NCI-H146 treated with DMSO at 0.1 percent for 48 hours (cell line): ENCODE measurements around the gene GH2.
"Not testable (repeated sequence)": the region's sequence is repeated elsewhere in the genome, so short reads cannot be mapped to it uniquely, and the experiment has no call there.

ENCODE experiments used
- DNase-seq: peaks from one replicate; lab custom pipeline; 2025; ENCODE audit not compliant: unreplicated experiment; lab: John Stamatoyannopoulos, UW

Gene GH2

DNA sequence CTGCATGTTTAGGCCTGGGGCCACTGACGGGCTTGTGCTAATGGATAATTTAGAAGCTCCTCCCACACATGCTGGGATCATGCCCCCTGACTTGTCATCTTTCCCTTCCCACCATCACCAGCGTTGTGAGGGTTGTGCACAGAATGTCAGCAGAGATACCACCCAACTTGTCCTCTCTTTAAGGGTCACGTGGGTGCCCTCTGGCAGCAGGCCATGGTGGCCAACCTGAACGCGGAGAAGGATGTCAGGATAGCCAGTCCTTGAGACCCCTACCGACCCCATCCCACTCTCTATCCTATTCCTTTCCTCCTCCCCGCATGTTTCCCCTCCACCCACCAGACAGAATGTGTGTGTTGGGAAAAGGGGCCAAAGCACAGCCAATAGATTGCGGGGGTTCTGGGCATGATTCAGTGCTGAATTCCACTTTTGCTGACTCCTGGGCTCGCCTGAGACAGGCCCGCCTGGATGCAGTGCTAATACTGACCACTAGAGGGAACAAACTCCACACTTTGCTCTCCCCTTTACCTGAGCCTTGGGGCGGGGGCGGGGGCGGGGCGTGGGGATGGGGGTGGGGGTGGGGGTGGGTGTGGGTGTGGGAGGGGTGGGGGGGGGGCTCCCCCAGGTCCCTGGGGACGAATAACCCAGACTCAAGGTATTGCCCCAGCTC, at the start of gene GH2:
GH2 (minus strand) TSS at position 10 of the 667 bp plus-strand sequence. CDS start 143 bp downstream, outside the sequence.
- DNase-seq = peak; percentile 8

DNA sequence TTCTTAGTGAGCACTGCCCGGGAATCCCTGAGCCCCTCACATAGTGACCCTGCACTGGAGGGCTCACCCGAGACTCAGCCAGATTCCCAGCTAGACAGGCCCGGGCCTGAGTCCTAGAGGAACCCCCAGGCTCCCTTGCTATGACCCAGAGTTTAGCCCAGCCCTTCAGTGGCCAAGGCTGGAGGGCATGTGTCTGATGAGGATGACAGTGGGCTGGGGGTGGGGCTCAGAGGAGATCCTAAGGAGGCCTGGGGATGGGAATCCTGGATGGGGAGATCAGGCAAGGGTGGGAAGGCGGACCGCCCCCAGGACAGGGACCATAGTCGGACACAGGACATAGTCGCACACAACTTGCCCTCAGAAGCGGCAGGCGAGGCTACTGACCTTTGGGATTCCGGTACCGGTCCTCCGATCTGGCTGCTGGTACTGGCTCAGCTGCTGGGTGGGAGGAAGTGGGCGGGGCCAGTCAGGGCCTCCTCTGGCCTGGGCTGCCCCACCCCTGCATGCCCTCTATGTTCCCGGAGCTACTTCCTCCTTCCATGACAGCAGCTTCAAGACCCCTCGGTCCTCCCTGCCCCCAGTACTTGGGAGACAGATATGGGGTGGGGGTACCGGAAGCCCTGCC, 49.3 kb upstream of the GH2 start:
- no peak for DNase-seq

DNA sequence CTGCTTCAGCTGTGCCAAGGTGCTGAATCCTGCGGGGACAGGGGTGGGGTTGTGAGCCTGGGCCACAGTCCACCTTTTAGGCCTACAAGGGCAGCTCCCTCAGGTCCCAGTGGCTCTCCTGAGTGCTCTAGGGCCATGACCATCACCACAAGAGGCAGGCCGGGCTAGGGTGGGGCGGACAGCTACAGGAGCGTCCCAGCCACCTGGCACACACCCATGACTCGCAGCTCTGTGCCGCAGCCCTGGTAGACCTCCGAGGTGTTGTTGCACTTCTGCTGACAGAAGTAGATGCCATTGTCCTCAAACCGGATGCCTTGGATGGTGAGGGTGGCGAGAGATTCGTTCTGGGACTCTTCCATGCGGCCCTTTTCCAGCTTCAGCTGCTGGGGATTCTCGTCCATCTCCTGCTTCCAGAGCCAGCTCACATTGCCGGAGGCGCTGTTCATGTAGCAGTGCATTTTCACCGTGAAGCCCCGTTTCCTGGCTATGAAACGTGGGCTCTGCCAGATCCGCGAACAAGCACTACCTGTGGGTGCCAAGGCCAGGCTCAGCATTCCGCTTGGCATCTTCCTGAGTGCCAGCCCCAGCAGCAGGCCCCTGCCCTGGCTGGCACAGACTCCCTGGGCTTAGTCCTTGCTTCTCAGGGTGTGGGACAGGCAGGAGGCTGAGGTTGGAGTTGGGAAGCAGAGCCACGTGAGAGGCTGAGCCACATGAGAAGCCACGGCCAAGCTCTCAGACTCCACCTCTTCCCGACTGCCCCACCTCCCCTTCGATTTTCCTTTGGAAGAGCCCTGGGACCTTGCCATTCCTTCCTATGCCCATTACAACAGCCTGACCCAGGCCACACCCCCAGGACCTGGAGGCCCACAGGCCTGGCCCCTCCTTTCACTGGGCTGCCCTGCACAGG, 48.4 kb upstream of the GH2 start:
- DNase-seq = no peak

DNA sequence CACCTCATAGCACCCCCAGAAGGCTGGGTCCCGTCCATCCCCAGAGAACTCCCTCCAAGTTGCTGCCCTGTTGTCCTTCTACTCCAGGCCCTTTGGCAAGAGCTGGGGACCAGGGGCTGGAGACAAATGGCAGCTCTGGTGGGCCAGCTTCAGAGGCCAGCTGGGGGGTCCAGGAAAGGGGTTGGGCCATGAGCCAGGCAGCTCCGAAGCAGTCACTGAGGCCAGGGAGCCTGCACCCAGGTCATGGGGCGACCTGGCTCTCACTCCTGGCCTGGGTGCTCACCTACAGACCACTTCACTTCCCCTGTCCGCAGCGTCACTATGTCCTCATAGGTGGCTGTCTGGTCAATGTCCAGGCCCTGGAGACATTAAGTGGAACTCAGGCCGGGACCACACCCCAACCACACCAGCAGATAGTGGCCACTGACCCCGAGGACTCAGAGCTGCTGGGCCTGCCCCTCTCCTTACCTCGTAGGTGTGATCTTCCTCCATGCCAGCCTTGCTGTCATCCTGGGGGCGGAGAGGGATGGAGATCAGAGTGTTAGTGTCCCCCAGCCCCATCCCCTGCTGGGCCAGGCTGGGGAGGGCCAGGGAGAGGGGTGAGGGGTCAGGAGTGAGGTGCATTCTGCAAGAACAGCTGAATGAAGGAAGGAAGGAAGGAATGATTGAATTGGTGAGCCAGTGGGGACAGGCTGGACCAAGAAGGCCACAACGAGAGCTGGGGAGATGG, 47.4 kb upstream of the GH2 start:
- no peak for DNase-seq

DNA sequence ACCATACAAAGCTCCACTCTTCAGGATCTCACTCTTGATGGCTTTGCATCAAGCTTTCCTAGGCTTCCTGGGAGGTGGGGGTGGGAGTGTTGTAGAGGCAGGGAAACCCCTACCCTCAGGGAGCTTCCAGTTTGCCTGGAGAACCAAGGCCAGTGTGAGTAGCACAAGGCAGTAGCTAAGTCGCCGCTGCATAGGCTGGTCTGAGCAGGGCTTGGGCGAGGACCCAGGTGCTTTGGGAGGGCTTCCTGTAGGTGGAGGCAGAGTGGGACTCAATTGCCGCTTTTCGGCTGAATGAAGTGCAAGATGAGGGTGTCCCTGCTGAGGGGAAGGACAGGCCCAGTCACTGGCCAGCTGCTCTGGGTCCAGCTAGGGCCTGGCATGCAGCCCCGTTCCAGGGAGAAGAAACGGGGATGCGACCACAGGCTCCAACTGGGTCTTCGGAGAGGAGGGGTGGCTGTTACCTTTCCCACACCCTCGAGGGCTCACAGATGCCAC, 46.5 kb upstream of the GH2 start:
- no peak for DNase-seq

DNA sequence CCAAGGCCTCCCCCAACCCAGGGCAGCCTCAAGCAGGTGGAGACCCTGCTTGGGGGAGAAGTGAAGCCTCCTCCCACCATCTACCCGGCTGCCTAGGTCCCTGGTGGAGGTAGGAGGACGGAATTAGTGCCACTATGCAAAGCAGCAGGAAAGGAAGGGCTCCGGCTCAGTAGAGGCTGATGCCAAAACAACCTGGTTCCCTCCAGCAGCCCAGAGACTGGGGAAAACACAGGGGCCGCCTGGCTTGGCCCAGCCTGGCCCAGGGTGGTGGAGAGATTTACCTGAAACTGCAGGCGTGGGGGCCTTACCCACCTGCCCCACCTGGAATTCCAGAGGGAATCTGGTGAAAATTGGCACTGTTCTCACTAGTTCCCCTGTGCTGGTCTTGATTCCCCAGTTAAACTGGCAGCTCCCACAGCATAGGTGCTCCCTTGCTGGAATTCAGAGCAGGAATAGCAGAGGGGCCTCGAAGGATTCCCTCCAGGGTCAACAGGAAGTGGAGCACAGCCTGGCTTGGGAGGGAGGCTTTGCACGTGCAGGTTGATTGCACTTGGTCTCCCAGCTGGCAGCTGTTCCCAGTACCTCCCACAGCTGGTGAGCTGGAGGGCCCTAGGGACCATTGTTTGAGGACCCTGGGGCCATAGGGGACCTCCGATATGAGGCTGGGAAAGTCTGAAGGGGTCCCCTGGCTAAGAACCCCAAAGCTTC, 45.9 kb upstream of the GH2 start:
- DNase-seq = no peak

DNA sequence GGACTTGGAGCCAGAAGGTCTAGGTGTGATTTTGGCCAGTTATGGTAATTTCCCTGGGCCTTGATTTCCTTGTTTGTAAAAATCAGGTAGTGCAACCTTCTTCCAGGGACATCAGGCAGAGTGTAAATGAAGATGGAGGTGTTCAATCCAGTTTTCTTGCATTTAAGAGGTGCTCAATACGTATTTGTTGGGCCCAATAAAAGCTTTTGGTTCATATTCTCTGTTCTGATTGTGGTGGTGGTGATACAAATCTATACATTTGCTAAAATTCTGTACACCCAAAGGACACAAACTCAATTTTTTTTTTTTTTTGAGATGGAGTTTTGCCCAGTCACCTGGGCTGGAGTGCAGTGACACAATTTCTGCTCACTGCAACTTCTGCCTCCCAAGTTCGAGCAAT, 44.4 kb upstream of the GH2 start:
- no peak for DNase-seq

DNA sequence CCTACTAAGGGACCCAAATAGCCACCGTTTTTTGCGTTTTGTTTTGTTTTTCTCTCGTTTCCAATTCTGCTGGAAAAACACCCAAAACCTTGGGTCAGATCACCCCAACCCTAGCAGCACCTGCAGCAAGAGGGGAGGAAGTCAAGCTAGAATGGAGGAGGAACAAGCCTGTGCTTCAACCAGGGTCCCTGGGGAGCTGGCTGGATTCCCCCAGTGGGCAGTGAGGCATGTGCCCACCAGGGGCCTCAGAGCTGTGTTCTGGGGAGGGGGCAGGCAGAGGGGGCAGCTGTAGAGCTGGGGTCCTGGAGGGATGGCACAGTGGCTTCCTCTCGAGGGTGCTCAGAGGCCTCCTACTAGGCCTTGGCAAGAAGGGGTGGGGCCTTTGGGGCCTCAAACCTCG, 43.9 kb upstream of the GH2 start:
- no peak for DNase-seq

DNA sequence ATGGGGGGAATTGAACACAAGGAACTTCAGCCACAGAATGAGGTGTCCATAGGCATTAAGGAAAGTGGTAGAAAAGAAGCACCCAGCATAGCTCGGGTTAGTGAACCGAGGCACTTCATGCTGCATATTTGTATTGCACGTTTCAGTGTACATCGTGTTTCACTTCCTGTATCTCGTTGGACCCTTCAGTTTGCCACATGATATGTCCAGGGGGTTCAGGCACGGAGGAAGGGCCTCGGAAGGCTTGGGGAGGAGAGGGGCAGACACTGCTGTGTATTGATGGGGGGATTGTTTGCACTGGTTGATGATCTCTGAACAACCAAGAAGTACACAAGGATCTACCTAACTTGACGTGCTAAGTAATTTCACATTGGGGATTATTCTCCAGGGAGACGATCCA, 40.7 kb upstream of the GH2 start:
- not testable (repeated sequence) for DNase-seq

DNA sequence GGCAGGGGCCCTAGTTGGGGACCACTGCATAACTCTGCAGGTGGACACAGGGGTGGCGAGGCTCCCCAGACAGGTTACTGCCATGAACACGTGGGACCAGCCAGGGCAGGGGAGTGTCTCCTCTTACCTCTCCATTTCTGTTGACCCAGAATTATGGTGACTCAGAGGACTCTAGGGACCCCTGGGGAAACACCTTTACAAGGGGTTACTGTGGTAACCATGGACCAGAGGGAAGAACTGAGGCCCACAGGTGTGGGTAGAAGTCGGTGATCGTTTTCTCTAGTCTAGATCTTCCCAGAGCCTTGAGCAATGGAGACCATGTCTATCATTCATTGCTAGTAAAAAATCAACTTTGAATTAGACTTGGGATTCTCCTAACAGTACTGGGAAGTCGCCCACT, 39.0 kb upstream of the GH2 start:
- not testable (repeated sequence) for DNase-seq

DNA sequence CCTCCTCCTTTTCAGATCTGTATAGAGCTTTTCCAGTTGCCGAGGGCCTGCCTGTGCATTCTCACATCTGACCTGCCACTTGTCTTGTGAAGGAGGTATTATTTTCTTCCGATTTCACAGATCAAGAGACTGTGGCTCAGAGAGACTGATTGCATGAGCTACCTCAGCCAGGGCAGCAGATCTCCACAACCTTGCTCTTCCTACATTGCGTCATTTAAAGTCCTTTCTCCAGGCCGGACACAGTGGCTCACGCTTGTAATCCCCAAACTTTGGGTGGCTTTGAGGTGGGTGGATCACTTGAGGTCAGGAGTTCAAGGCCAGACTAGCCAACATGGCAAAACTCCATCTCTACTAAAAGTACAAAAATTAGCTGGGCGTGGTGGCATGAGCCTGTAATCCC, 38.3 kb upstream of the GH2 start:
- not testable (repeated sequence) for DNase-seq

DNA sequence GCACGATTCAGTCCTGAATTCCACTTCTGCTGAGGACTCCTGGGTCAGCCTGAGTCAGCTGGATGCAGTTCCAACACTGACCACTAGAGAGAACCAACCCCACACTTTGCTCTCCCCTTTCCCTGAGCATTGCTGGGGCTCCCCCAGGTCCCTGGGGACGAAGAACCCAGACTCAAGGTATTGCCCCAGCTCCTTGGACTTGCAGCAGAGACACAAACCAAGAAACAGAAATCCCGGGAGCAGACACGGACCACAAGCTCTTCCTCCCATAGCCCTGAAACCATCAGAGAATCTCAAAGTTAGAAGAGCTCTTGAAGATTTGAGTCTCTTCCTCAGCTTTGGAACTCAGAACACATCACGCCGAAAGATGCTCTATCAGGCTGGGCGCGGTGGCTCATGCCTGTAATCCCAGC, 37.6 kb upstream of the GH2 start:
- peak; percentile 16 for DNase-seq

DNA sequence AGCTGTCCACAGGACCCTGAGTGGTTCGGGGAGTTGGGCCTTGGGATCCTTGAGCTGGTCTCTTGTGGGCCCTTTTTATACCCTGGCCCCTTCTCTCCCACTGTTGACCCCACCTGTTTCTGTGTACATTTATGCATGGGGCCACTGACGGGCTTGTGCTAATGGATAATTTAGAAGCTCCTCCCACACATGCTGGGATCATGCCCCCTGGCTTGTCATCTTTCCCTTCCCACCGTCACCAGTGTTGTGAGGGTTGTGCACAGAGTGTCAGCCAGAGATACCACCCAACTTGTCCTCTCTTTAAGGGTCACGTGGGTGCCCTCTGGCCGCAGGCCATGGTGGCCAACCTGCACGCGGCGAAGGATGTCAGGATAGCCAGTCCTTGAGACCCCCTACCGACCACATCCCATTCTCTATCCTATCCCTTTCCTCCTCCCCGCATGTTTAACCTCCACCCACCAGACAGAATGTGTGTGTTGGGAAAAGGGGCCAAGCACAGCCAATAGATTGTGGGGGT, 37.1 kb upstream of the GH2 start, which contains the start of gene GH1:
GH1 (minus strand) TSS at position 51 of the 517 bp plus-strand sequence. CDS start 63 bp downstream, outside the sequence.
- DNase-seq = not testable (repeated sequence)

DNA sequence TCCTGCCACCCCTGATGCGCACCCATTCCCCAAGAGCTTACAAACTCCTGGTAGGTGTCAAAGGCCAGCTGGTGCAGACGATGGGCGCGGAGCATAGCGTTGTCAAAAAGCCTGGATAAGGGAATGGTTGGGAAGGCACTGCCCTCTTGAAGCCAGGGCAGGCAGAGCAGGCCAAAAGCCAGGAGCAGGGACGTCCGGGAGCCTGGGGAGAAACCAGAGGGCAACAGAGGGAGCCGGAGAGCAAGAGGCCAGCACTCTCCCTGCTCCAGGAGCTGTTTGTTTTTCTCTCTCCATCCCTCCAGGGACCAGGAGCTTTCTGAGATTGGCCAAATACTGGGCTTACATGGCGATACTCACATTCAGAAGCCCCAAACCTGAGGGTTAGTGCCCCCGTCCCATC, 36.6 kb upstream of the GH2 start:
- no peak for DNase-seq

DNA sequence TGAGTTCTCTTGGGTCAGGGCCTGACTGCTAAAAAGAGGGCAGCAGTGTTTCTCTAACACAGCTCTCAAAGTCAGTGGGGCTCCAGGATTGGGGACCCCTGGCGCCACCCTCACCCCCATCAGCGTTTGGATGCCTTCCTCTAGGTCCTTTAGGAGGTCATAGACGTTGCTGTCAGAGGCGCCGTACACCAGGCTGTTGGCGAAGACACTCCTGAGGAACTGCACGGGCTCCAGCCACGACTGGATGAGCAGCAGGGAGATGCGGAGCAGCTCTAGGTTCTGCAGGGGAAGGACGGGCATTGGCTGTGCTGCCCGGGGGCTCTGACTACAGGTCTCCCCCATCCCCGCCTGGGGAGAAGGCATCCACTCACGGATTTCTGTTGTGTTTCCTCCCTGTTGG, 35.9 kb upstream of the GH2 start:
- no peak for DNase-seq

DNA sequence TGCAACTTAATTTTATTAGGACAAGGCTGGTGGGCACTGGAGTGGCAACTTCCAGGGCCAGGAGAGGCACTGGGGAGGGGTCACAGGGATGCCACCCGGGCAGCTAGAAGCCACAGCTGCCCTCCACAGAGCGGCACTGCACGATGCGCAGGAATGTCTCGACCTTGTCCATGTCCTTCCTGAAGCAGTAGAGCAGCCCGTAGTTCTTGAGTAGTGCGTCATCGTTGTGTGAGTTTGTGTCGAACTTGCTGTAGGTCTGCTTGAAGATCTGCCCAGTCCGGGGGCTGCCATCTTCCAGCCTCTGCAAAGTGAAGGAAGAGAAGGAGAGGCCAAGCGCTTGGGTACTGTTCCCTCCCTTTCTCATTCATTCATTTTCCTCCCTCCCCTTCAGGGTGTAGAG, 35.5 kb upstream of the GH2 start:
- not testable (repeated sequence) for DNase-seq

DNA sequence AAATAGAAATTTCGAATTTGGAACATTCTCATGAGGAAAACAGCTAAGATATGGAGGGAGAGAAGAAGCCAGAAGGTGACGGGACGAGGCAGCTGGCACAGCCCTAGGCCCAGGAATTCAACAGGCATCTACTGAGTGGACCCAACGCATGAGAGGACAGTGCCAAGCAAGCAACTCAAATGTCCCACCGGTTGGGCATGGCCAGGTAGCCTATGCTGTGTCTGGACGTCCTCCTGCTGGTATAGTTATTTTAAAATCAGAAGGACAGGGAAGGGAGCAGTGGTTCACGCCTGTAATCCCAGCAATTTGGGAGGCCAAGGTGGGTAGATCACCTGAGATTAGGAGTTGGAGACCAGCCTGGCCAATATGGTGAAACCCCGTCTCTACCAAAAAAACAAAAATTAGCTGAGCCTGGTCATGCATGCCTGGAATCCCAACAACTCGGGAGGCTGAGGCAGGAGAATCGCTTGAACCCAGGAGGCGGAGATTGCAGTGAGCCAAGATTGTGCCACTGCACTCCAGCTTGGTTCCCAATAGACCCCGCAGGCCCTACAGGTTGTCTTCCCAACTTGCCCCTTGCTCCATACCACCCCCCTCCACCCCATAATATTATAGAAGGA, 34.9 kb upstream of the GH2 start:
- DNase-seq = no peak

DNA sequence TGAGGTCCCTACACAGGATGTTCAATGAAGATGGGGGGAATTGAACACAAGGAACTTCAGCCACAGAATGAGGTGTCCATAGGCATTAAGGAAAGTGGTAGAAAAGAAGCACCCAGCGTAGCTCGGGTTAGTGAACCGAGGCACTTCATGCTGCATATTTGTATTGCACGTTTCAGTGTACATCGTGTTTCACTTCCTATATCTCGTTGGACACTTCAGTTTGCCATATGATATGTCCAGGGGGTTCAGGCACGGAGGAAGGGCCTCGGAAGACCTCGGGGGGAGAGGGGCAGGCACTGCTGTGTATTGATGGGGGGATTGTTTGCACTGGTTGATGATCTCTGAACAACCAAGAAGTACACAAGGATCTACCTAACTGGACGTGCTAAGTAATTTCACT, 34.0 kb upstream of the GH2 start:
- not testable (repeated sequence) for DNase-seq

DNA sequence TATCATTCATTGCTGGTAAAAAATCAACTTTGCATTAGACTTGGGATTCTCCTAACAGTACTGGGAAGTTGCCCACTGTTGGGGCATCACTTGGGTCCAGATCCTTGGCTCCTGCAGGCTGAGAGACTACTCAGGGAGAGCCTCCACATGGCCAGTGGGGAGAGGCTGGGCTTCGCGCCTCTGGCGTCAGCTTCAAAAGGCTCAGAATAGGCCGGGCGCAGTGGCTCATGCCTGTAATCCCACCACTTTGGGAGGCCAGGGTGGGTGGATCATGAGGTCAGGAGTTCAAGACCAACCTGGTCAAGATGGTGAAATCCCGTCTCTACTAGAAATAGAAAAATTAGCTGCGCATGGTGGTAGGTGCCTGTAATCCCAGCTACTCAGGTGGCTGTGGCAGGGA, 32.7 kb upstream of the GH2 start:
- DNase-seq = no peak

DNA sequence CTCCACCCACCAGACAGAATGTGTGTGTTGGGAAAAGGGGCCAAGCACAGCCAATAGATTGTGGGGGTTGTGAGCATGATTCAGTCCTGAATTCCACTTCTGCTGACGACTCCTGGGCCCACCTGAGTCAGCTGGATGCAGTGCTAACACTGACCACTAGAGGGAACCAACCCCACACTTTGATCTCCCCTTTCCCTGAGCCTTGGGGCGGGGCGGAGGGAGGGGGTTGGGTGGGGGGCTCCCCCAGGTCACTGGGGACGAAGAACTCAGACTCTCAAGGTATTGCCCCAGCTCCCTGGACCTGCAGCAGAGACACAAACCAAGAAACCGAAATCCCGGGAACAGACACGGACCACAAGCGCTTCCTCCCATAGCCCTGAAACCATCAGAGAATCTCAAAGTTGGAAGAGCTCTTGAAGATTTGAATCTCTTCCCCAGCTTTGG, 29.9 kb upstream of the GH2 start:
- DNase-seq = no peak
